Measurements from ENCODE around the gene TRAF6.
"Not testable (repeated sequence)": the region's sequence is repeated elsewhere in the genome, so short reads cannot be mapped to it uniquely, and the experiment has no call there.

TRAF6 gene, protein sequence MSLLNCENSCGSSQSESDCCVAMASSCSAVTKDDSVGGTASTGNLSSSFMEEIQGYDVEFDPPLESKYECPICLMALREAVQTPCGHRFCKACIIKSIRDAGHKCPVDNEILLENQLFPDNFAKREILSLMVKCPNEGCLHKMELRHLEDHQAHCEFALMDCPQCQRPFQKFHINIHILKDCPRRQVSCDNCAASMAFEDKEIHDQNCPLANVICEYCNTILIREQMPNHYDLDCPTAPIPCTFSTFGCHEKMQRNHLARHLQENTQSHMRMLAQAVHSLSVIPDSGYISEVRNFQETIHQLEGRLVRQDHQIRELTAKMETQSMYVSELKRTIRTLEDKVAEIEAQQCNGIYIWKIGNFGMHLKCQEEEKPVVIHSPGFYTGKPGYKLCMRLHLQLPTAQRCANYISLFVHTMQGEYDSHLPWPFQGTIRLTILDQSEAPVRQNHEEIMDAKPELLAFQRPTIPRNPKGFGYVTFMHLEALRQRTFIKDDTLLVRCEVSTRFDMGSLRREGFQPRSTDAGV

DNA sequence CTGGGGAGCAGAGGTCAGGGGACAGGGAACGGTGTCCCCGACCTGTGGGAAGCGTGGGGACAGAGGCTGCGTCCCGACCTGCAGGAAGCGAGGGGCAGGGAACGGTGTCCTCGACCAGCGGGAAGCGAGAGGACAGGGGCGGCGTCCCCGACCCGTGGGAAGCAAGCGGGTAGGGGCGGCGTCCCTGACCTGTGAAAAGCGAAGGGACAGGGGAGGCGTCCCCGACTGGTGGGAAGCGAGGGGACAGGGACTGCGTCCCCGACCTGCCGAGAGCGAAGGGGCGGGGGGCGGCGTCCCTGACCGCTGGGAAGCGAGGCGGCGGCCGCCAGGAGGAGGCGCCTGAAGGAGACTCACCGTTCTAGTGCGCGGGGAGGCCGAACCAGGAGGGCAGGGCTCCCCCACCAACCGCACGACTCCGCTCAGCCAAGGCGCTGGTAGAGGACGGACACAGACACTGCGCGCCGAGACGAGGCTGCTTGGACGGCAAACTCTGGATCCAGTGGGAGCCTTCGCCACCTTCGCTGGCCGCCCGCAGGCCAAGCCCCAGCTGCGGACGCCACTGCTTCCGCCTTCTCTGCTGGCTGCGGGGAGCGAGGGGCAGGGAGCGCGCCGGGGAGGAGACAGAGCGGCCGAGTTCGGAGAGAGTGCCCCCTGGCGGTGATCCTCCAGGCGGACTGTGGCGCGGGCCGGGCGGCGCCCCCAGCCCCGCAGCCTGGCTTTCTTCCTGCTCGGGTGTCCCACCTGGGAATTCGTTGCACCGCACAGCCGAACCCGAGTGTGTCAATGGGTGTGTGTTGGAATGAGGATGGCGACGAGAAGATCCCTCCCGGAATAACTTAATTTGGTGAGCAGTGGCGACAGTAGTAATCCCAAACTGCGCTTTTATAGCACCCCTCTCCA is at the start of gene TRAF6:
Gene TRAF6, minus strand, starts transcription at position 579 of the 900 bp plus-strand sequence. CDS start 8,757 bp downstream, outside the sequence.
- peak; percentile 88 for DNase-seq (ENCODE audit: low spot score)

DNA sequence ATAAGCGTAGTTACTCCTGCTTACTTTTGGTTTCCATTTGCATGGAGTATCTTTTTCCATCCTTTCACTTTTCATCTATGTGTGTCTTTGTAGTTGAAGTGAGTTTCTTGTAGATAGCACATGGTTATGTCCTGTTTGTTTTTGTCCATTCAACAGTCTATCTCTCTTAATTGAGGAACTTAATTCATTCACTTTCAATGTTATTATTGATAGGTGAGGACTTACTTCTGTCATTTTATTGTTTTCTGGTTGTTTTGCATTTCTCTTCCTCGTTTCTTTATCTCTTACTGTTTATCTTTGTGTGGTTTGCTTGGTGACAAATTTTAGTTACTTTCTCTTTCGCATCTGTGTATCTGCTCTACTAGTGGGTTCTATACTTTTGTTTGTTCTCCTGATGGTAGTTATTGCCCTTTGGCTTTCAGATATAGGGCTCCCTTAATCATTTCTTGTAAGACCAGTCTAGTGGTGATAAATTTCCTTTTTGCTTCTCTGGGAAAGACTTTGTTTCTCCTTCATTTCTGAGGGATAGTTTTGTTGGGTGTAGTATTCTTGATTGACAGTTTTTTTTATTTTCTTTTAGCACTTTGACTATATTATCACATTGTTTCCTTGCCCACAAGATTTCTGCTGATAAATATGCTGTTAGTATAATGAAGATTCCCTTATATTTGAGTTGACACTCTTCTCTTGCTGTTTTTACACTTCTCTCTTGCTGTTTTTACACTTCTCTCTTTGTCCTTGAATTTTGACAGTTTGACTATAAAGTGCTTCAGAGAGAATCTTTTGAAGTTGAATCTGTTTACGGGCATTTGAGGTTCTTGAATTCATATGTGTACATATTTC is 48.7 kb upstream of the TRAF6 start:
- DNase-seq (ENCODE audit: low spot score): no peak

DNA sequence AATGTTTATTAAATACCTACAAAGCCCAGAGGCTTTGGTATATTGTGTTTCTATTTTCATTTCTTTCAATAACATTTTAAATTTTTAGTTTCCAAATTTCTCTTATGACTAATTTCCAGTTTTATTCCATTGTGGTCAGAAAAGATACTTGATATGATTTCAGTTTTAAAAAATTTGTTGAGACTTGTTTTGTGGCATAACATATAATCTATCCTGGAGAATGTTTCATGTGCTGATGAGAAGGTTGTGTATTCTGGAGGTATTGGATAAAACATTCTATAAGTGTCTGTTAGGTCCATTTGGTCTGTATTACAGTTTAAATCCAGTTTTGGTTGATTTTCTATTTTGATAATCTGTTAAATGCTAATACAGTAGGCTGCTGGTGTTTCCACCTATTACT is 47.9 kb upstream of the TRAF6 start:
- DNase-seq (ENCODE audit: low spot score): no peak

DNA sequence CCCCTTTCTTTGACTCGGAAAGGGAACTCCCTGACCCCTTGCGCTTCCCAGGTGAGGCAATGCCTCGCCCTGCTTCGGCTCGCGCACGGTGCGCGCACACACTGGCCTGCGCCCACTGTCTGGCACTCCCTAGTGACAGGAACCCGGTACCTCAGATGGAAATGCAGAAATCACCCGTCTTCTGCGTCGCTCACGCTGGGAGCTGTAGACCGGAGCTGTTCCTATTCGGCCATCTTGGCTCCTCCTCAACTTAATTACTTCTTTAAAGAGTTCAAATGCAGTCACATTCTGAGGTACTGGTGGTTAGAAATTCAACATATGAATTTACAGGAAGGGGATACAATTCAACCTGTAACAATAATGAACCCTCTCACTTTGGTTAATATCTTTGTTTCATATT is 47.3 kb upstream of the TRAF6 start:
- DNase-seq (ENCODE audit: low spot score): not testable (repeated sequence)

DNA sequence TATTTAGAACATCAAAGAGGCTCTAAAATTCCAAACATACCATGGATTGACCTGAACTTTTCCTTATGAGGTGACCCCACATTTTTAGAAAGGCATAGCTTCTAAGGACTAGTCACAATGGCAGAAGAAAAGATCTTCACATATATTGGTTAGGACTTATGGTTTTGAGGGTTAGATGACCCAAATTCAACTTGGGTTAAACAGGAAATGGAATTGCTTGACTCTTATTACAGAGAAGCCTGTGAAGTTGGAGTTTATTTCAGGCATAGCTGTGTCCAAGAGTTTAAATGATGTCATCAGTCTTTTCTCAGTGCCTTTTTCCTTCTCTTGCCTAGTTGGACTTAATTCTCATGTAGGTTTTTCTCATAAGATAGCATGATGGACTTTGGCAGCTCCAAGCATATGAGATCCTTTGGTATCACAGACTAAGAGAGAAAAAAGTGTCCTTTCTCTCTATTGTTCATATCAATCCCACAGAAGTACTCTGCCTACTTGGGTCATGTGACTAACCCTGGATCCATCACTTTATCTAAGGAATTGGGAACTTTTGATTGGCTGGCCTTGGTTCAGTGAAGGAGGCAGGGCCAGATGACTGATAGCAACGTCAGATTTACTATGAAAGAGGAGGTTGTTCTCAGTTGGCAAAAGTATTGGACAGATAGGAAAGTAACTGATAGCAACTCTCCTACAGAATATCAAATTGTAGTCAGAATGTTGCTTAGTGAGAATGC is 40.5 kb upstream of the TRAF6 start:
- no peak for DNase-seq (ENCODE audit: low spot score)

DNA sequence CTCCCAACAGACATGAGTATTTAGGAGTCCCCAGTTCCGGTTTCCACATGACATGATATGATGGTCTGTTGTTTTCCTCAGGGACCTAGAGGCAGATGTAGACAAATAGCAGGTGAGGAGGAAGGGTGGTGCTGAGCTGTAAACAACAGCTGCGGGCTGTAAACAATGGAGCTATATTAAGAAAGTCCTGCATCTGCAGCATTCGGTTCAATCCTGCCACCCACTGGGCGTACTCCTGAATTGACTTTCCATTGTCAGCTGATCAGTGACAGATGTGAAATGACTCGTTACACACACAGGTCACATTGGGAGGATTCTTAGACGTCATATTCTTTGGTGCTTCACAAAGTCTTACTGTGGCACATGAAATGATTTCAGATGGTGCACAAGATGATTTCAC is 30.9 kb upstream of the TRAF6 start:
- DNase-seq (ENCODE audit: low spot score): peak; percentile 11

DNA sequence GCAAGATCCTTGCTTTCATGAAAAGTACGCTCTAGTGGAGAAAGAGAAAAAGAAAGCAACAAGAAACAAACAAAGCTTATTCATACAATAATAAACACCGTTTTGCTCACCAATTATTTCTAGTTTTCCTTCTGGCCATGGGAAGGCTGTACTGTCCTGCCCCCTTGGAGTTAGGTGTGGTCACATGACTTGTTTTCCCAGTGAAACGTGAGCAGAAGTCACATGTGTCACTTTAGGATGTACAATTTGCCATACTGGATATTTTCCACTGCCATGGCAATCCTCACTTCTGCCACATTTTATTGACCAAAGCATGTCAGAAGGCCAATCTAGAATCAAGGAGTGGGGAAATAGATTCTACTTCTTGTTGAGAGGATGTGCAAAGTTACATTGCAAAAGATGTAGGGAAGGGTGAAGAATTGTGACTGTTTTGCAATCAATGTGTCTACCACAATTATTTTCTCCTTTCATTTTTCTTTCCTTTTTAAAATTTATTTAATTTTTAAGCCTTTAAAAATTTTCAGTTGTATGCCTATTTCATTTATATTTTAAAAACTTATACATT is 24.3 kb upstream of the TRAF6 start:
- DNase-seq (ENCODE audit: low spot score): no peak

DNA sequence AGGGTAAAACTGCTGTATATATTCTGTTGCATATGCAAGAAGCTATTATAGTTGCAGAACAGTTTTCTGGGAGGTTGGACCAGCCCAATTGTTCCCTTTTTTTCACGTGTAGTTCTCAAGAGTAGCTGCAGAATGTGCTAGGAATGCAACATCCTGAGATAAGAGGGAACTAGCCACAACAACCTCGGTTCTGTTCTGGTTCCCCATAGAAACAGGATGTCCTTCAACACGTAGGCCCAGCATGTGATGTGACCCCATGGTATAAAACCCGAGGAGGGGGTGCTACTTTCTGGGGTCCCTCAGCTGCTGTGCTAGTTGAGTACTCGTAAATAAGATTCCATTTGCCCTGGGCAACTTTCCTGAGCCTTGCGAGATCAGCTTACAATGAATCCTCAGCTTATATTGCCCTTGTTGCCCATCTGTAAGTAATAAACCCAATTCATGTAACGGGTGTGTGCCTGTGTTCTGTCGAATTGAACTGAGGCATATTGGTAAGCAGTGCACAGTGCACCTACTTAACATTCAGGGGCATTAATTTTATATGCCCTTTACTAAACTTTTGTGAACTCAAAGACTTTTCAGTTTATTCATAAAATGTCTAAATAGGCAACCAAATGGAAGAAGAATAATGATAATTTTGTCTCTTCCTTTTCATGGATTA is 23.0 kb upstream of the TRAF6 start:
- no peak for DNase-seq (ENCODE audit: low spot score)

DNA sequence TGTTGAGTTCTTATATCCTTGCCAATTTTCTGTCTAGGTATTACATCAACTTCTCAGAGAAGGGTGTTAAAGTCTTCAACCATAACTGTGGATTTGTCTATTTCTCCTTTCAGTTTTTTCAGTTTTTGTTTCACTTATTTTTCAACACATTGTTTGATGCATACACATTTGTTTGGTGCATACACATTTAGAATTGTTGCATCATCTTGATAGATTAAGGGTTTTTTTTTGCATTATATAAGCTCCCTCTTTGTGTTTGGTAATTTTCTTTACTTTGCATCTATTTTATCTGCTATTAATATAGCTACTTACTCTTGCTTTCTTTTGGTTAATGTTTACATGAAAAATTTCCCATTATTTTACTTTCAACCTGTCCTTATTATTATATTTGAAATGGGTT is 20.8 kb upstream of the TRAF6 start:
- DNase-seq (ENCODE audit: low spot score): no peak

DNA sequence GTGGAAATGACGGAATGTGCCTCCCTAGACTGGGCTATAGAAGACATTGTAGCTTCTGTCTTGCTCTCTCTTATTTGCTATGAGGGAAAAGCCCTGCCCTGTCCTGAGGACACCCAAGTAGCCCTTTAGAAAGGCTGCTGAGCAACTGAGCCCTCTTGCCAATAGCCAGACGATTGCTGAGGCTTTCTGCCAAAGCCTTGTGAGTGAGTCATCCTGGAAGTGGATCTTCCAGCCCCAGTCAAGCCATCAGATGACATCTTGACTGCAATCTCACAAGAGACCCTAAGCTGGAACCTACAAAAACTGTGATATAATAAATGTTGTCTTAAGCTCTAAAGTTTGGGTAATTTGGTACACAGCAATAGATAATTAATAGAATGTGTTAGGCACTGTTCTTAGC is 3.9 kb upstream of the TRAF6 start:
- peak; percentile 38 for DNase-seq (ENCODE audit: low spot score)

DNA sequence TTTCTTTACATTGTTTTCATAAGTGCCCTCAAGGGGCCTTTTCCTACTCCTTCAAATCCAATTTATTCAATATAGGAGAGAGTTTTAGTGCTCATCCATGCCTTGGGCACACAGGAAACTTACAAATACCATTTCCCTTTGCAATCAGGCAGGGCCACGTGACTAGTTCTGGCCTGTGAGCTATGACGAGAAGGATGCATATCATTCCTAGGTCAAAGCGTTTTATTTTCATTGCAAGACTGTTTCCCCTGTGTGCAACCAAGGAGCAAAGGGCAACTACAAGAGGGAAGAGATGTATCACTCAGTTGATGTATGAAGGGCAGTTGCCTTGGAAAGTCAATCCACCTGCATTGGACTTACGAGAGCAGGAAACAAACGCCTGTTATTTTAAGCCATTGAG is 1.9 kb upstream of the TRAF6 start:
- no peak for DNase-seq (ENCODE audit: low spot score)

DNA sequence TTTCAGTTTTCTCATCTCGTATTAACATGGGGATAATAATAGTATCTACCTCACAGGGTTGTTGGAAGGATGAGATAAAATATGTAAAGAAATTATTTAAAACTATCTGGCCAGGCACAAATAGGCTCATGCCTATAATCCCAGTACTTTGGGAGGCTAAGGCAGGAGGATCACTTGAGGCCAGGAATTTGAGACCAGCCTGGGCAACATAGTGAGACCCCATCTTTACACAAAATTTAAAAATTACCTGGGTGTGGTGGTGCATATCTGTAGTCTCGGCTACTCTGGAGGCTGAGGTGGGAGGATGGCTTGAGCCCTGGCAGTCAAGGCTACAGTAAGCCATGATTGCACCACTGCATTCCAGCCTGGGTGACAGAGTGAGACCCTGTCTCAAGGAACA is 990 bp upstream of the TRAF6 start:
- not testable (repeated sequence) for DNase-seq (ENCODE audit: low spot score)

DNA sequence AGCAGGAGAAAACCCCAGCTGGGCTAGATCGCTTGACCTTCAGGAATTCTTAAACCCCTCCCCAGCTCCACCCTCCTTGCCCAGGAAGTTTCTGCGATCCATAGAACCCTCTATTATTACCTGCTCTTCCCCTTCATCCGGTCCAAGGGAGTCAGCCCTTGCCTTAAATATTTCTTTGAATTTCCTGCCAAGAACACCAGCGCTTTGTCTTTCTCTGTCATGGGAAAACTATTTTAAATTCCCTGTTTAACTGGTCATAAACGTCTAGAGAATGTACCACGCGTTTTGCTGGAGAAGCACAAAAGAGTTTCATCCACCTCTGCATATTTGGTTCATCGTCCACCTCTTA is 496 bp upstream of the TRAF6 start:
- peak; percentile 24 for DNase-seq (ENCODE audit: low spot score)

DNA sequence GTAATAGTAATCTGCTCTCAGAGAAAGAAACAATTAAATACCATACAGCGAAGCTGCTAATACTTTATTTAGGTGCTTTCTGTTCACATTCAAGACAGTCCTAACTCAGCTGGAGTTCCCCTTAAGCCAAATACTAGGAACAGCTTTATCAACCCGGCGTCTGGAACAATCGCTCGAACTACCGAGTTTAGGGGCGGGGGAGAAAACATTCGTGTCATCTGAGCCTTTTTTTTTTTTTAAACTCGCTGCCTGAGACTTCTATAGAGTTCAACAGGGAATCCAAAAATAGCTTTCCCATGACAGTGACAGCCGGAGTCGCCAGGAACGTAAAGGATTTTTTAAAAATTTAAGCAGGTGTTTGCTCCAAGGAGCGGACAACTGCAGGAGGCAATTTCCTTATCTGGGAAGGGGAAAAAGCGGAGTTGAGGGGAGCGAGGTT is 852 bp downstream of the TRAF6 start:
- no peak for DNase-seq (ENCODE audit: low spot score)

DNA sequence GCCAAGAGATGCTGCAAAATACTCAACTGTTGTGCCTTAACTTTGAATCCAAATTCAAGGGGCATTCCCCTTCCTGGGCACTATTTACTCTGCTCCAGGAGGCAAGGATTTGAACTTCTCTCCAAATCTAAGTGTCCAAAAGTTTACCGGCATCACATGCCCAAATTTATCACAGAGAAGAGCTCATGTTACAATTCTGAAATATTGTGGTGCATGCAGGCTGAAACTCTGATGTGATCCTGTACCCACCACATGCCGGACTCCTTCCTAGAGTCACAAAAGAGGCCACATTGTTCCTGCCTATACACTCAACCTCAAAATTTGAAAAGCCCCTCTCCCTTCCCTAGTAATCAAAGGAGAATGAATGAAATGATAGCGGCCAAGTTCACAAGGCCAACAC is 1.3 kb downstream of the TRAF6 start:
- no peak for DNase-seq (ENCODE audit: low spot score)

DNA sequence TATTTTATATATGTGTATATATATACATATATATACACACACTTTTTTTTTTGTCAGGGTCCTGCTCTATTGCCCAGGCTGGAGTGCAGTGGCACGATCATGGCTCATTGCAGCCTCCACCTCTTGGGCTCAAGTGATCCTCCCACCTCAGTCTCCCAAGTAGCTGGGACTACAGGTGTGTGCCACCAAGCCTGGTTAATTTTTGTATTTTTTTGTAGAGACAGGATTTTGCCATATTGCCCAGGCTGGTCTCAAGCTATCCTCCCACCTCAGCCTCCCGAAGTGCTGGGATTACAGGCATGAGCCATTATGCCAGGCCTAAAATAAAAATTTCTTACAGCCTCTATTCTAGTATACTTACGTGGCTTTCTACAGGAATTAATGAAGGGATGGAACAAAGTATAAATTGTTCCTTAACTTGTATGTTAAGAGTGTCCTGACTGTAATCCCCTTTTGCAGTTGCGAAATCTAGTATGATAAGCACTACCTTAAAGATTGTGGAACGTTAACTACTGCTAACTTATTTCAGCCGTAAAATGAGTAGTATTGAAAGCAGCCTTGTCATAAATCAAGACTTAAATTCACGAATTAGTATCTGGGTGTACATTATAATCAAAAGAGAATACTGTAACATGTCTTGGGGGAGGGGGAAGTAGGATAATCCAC is 2.1 kb downstream of the TRAF6 start:
- no peak for DNase-seq (ENCODE audit: low spot score)

DNA sequence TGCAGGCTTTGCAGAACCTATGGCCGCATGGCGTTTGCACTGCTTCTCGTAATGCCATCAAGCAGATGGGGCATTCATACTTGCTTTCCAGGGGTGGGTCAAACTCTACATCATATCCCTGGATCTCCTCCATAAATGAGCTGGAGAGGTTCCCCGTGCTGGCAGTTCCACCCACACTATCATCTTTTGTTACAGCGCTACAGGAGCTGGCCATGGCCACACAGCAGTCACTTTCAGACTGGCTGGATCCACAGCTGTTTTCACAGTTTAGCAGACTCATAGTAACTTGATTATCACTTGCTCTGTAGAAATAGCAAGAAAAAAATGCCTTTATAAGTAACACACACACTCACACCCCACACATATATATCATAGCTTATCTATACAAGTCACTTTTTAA is 8.8 kb downstream of the TRAF6 start:
- DNase-seq (ENCODE audit: low spot score): no peak

DNA sequence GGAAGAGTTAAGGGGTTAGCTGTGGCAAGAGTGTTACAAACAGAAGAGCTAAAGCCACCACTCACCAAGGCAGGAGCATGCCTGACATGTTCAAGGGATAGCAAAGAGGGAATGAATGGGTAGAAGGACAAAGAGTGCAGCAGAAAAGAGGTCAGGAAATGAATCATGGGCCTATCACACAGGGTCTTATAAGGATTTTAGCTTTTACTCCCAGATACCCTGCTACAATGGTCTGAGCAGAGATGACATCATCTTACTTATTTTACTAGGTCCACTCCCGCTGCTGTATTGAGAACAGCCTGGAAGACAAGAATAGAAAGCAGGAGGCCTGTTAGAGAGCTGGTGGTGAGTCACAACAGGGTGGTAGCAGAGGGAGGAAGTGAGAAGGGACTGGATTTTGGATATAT is 9.8 kb downstream of the TRAF6 start:
- DNase-seq (ENCODE audit: low spot score): peak; percentile 57

DNA sequence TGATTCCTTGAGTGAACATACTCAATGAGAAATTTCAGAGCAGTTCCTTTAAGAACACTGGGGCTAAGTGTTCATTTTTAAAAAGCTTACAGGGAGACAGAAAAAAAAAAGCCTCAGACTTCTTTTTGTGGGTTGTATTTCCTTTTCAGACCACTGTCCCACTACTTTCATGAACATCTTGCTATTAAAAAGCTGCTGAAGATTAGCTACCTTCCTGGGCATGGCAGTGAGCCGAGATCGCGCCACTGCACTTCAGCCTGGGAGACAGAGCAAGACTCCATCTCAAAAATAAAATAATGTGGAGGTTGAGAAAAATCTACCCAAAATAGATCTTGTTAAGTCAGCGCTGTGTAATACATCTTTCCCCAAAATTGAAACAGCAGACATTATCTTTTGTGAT is 10.8 kb downstream of the TRAF6 start:
- DNase-seq (ENCODE audit: low spot score): no peak

DNA sequence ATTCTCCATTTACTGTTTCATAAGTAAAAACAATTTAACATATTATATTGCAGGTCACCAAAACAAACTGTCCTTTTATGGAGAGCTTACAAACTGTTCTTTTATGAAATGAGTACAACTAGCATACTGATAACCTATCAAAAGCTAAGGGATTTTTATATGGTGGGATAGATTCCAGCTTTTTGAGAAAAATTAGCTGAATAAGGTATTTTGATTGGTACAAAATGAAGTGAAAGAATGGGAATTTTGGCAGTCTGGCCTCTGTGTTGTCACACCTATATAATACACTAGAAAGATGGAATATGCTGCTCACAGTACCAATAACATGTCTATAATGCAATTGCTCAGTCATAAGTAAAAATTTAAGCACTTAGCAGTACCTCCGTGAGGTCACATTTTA is 11.4 kb downstream of the TRAF6 start:
- DNase-seq (ENCODE audit: low spot score): no peak
